GM12878 (cell line): ENCODE results near the gene RMI2. TPM values are rescaled to one million over a fixed set of nuclear protein-coding genes. Genes with fewer than 3 reads are reported as not detected.

ENCODE experiments used
- ATAC-seq: fragments of 200-7000 bp; cut with Tn5 transposase; 3 replicates; pipeline ENCODE4 v1.9.1; 2020; ENCODE audit warnings: mild to moderate bottlenecking, moderate library complexity
- BruUV-seq: library from RNA; stranded (reverse); fragments of 400-500 nt; replicated peaks from 2 replicates; lab custom pipeline; 2021; lab: Mats Ljungman, UMichigan
- CTCF ChIA-PET: fragments of 300-600 bp; sonication (Branson Sonifier 250); formaldehyde crosslinking; extraction: SDS; loops from one replicate; lab custom pipeline; 2021; ENCODE audit warnings: inconsistent platforms; lab: Yijun Ruan, JAX
- POLR2A ChIA-PET: fragments of 350-600 bp; formaldehyde crosslinking; extraction: SDS; loops from one replicate; lab custom pipeline; 2021; ENCODE audit warnings: inconsistent platforms; lab: Charles Lee
- RAD21 ChIA-PET: fragments of 300-600 bp; sonication (Branson Sonifier 250); formaldehyde crosslinking; loops from one replicate; lab custom pipeline; 2023; ENCODE audit warnings: antibody characterized with exemption; ENCODE audit not compliant: unreplicated experiment; lab: Charles Lee
- SMC1A ChIA-PET: fragments of 300-600 bp; sonication (Branson Sonifier 250); formaldehyde crosslinking; loops from one replicate; lab custom pipeline; 2023; ENCODE audit not compliant: unreplicated experiment, uncharacterized antibody; lab: Charles Lee
- DNase-seq: peaks from one replicate; pipeline ENCODE4 v3.0.0-alpha.2; 2011; ENCODE audit warnings: low read depth, low spot score
- FAIRE-seq: peaks from 3 replicates; lab custom pipeline; 2011; peaks lifted over from hg19 to GRCh38; lab: Jason Lieb, UNC
- H2AFZ ChIP-seq: 2 replicates; pipeline ENCODE4 v1.6.0; 2011; ENCODE audit warnings: low read depth, low read length, control low read depth; ENCODE audit not compliant: control insufficient read depth
- H3K27ac ChIP-seq: 2 replicates; pipeline ENCODE4 v1.5.1; 2011; ENCODE audit warnings: control low read depth; ENCODE audit not compliant: control insufficient read depth, insufficient read depth
- H3K27me3 ChIP-seq, 2 experiments: replicated peaks in 1 of 2; 2 replicates each; pipeline versions ENCODE4 v1.6.0 to v1.6.1; 2011; ENCODE audit warnings: low read length in 1 of 2; ENCODE audit not compliant: control insufficient read depth in 2 of 2, insufficient read depth in 2 of 2
- H3K36me3 ChIP-seq, 2 experiments: 2 replicates each; pipeline ENCODE4 v1.5.1; 2011; ENCODE audit warnings: low read length in 1 of 2; ENCODE audit not compliant: control insufficient read depth in 2 of 2, insufficient read depth in 2 of 2
- H3K4me1 ChIP-seq: 2 replicates; pipeline ENCODE4 v1.6.1; 2011; ENCODE audit warnings: mild to moderate bottlenecking, low read length, moderate library complexity, mixed read lengths; ENCODE audit not compliant: control insufficient read depth, insufficient read depth
- H3K4me2 ChIP-seq: 2 replicates; pipeline ENCODE4 v1.6.0; 2011; ENCODE audit warnings: control low read depth; ENCODE audit not compliant: control insufficient read depth, insufficient read depth
- H3K4me3 ChIP-seq: fragments of 200-600 bp; sonication (generic); 2 replicates; pipeline ENCODE4 v1.5.1; 2016
- H3K79me2 ChIP-seq: 2 replicates; pipeline ENCODE4 v1.6.0; 2011; ENCODE audit warnings: low read length; ENCODE audit not compliant: control insufficient read depth, insufficient read depth
- H3K9ac ChIP-seq: 2 replicates; pipeline ENCODE4 v1.8.0; 2011; ENCODE audit warnings: low read length, control low read depth, mixed read lengths; ENCODE audit not compliant: control insufficient read depth, insufficient read depth
- H3K9me3 ChIP-seq: replicated peaks from 3 replicates; pipeline ENCODE4 v1.5.1; 2011; ENCODE audit warnings: mild to moderate bottlenecking, low read length; ENCODE audit not compliant: control insufficient read depth, insufficient read depth
- H4K20me1 ChIP-seq: 2 replicates; pipeline ENCODE4 v1.6.0; 2011; ENCODE audit not compliant: control insufficient read depth, insufficient read depth
- BMI1 ChIP-seq: fragments of 450-650 bp; IDR thresholded peaks from 2 replicates; pipeline ENCODE4 v1.6.1; 2016; ENCODE audit warnings: mild to moderate bottlenecking, moderate library complexity, borderline replicate concordance
- GABPA ChIP-seq: IDR thresholded peaks from 2 replicates; pipeline ENCODE4 v1.6.1; 2014; ENCODE audit warnings: antibody characterized with exemption, low read depth, mild to moderate bottlenecking, inconsistent platforms
- HDAC2 ChIP-seq: fragments of 200-600 bp; sonication (generic); IDR thresholded peaks from 2 replicates; pipeline ENCODE4 v1.6.1; 2017
- MYB ChIP-seq: fragments of 150-350 bp; IDR thresholded peaks from 2 replicates; pipeline ENCODE4 v1.6.1; 2014; ENCODE audit warnings: mild to moderate bottlenecking, low read depth, low read length, borderline replicate concordance
- NFYB ChIP-seq: IDR thresholded peaks from 2 replicates; pipeline ENCODE4 v1.6.1; 2011; ENCODE audit warnings: low read depth, mild to moderate bottlenecking, low read length, improper control_type of control experiment, moderate library complexity; ENCODE audit not compliant: insufficient read depth
- NR2C2 ChIP-seq: IDR thresholded peaks from 2 replicates; pipeline ENCODE4 v1.6.1; 2011; ENCODE audit warnings: borderline replicate concordance, low read depth; ENCODE audit not compliant: control insufficient read depth, insufficient read length
- POLR2AphosphoS5 ChIP-seq: IDR thresholded peaks from 2 replicates; pipeline ENCODE4 v1.6.1; 2011; ENCODE audit warnings: mild to moderate bottlenecking, low read length, inconsistent platforms
- RBBP5 ChIP-seq: fragments of 200-600 bp; sonication (generic); conservative IDR thresholded peaks from 2 replicates; pipeline ENCODE4 v1.6.1; 2016
- SIN3A ChIP-seq: IDR thresholded peaks from 2 replicates; pipeline ENCODE4 v1.6.1; 2012; ENCODE audit warnings: low read depth, low read length, improper control_type of control experiment
- TCF3 ChIP-seq: IDR thresholded peaks from 2 replicates; pipeline ENCODE4 v1.6.1; 2012; ENCODE audit warnings: low read depth, mild to moderate bottlenecking, low read length, borderline replicate concordance; ENCODE audit not compliant: insufficient read depth
- YY1 ChIP-seq: IDR thresholded peaks from 2 replicates; pipeline ENCODE4 v1.6.1; 2011; ENCODE audit warnings: low read depth, mild to moderate bottlenecking, low read length
- ZNF622 ChIP-seq: fragments of 450-650 bp; IDR thresholded peaks from 2 replicates; pipeline ENCODE4 v1.6.1; 2017; ENCODE audit warnings: mild to moderate bottlenecking, inconsistent platforms
- WGBS: methylation state at CpG from one replicate; pipeline ENCODE4 v1.1.6; 2016; ENCODE audit warnings: low lambda C conversion rate; ENCODE audit not compliant: insufficient replicate concordance, insufficient coverage; ENCODE audit errors: missing lambda C conversion rate; 5-methylcytosine and 5-hydroxymethylcytosine counted together
- in situ Hi-C: fragments of 300-500 bp; cut with MboI; formaldehyde crosslinking; loops from 9 replicates; pipeline ENCODE4 v1.14.3; 2018; ENCODE audit warnings: mixed read lengths
- intact Hi-C: fragments of 100-400 bp; cut with micrococcal nuclease; formaldehyde crosslinking; loops from one replicate; pipeline ENCODE4 v1.14.2; 2022; ENCODE audit not compliant: unreplicated experiment
- polyA plus RNA-seq, 11 experiments: library from polyadenylated mRNA; depleted of rRNA in 4 of 11; unstranded in 6 of 11; stranded (reverse) in 5 of 11; fragments of >200 nt; fragmentation: Nextera tagmentation in 4 of 11; fragmentation: Illumina TruSeq in 1 of 11; extraction: Ambion mirVana in 4 of 11; extraction: Trizol in 1 of 11; gene quantifications; 1 replicate in 1 of 11; 2 replicates in 10 of 11; pipeline versions ENCODE4 v1.2.1 to v1.2.3, GENCODE V29; 2011 to 2016; ENCODE audit warnings: inconsistent platforms in 2 of 11, missing spikeins in 2 of 11, low read depth in 1 of 11
- total RNA-seq, 4 experiments: library from RNA; depleted of rRNA in 3 of 4; stranded (reverse); fragments of >200 nt in 3 of 4; fragmentation: Illumina TruSeq in 1 of 4; extraction: Trizol in 1 of 4; gene quantifications; 2 replicates each; pipeline versions ENCODE4 v1.2.1 to v1.2.3, GENCODE V29; 2013 to 2021
- TF ChIP-seq, protein P1 (sequence below): IDR thresholded peaks from 2 replicates; pipeline ENCODE4 v1.6.1; 2012; ENCODE audit warnings: improper control_type of control experiment, low read depth, low read length; ENCODE audit not compliant: insufficient replicate concordance
- TF ChIP-seq, protein P2 (sequence below): IDR thresholded peaks from 2 replicates; pipeline ENCODE4 v1.6.1; 2011; ENCODE audit warnings: low read depth, mild to moderate bottlenecking, low read length, moderate library complexity, borderline replicate concordance; ENCODE audit errors: extremely low read depth
- TF ChIP-seq, protein P3 (sequence below): IDR thresholded peaks from 2 replicates; pipeline ENCODE4 v1.6.1; 2011; ENCODE audit warnings: borderline replicate concordance, low read depth, mild to moderate bottlenecking, moderate library complexity, low read length; ENCODE audit not compliant: insufficient read depth, poor library complexity, severe bottlenecking
- TF ChIP-seq, protein P4 (sequence below): fragments of 150-350 bp; IDR thresholded peaks from 2 replicates; pipeline ENCODE4 v1.6.1; 2014; ENCODE audit warnings: mild to moderate bottlenecking, low read depth, low read length

RMI2 gene
- total and polyA plus RNA-seq, 10 of the 15 experiments (the other 5 are each of a cell fraction or from before 2014, with no cell fraction given) = 9.6 to 68.8 (median 32.1) TPM

DNA sequence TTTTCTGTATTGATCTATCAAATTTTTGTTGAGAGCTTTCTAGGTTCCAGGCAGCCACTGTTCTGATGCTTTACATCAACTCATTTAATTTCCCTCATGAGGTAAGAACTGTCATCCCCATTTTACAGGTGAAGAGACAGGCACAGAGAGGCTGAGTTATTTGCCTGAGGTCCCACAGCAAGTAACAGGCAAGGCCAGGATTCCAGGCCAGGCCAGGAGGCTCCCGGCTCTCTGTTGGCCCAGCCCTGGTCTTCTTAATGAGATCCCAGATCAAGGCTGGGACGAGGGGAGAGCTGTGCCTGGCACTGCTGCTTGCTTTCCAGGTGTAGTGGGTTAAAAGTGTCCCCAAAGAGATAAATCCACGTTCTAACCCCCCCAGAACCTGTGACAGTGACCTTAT is 22.4 kb upstream of the RMI2 start:
- ChIA-PET POLR2A (interaction anchor here (0.7 kb wide), 1 partner anchor 12 kb away, joined by 3 read pairs; no protein-coding TSS in a partner anchor), CTCF (no interaction called here), RAD21 (interaction anchor here (0.7 kb wide), 1 partner anchor 11 kb away, joined by 3 read pairs; no protein-coding TSS in a partner anchor), SMC1A (interaction anchor here (2.5 kb wide), 1 partner anchor 9 kb away, joined by 6 read pairs; no protein-coding TSS in a partner anchor)
- Histone ChIP-seq H3K4me2 (no peak overlapping the region), H3K27ac (no peak overlapping the region), H2AFZ (no peak overlapping the region), H4K20me1 (no peaks in the 10 kb centered on the region), H3K9ac (no peak overlapping the region), H3K79me2 (no peaks in the 10 kb centered on the region; the same call in 1 of the 2 replicates), H3K4me1 (peaks cover 31% of the 10 kb centered on the region), H3K9me3 (peaks cover 1% of the 10 kb centered on the region; the same call in 2 of the 3 replicates), H3K4me3 (no peak overlapping the region), H3K27me3 (no peaks in the 10 kb centered on the region), H3K36me3 (no peaks in the 10 kb centered on the region)
- no peak for ATAC-seq
- no TSS peak for BruUV-seq
- 64% methylated on average over 3 of the region's 3 CpGs for WGBS
- in situ Hi-C loops (no loop called here), intact Hi-C loops (no loop called here)
- FAIRE-seq = no peak
- DNase-seq = no peak
- TF ChIP-seq GABPA = no peak
- no peak for TF ChIP-seq SIN3A
- TF ChIP-seq HDAC2 = no peak
- TF ChIP-seq TCF3 = no peak
- no peak for TF ChIP-seq BMI1
- no peak for TF ChIP-seq MYB
- no peak for TF ChIP-seq YY1
- TF ChIP-seq POLR2AphosphoS5 = no peak
- no peak for TF ChIP-seq NR2C2
- no peak for TF ChIP-seq NFYB
- TF ChIP-seq, protein P1, sequence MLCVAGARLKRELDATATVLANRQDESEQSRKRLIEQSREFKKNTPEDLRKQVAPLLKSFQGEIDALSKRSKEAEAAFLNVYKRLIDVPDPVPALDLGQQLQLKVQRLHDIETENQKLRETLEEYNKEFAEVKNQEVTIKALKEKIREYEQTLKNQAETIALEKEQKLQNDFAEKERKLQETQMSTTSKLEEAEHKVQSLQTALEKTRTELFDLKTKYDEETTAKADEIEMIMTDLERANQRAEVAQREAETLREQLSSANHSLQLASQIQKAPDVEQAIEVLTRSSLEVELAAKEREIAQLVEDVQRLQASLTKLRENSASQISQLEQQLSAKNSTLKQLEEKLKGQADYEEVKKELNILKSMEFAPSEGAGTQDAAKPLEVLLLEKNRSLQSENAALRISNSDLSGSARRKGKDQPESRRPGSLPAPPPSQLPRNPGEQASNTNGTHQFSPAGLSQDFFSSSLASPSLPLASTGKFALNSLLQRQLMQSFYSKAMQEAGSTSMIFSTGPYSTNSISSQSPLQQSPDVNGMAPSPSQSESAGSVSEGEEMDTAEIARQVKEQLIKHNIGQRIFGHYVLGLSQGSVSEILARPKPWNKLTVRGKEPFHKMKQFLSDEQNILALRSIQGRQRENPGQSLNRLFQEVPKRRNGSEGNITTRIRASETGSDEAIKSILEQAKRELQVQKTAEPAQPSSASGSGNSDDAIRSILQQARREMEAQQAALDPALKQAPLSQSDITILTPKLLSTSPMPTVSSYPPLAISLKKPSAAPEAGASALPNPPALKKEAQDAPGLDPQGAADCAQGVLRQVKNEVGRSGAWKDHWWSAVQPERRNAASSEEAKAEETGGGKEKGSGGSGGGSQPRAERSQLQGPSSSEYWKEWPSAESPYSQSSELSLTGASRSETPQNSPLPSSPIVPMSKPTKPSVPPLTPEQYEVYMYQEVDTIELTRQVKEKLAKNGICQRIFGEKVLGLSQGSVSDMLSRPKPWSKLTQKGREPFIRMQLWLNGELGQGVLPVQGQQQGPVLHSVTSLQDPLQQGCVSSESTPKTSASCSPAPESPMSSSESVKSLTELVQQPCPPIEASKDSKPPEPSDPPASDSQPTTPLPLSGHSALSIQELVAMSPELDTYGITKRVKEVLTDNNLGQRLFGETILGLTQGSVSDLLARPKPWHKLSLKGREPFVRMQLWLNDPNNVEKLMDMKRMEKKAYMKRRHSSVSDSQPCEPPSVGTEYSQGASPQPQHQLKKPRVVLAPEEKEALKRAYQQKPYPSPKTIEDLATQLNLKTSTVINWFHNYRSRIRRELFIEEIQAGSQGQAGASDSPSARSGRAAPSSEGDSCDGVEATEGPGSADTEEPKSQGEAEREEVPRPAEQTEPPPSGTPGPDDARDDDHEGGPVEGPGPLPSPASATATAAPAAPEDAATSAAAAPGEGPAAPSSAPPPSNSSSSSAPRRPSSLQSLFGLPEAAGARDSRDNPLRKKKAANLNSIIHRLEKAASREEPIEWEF = no peak
- no peak for TF ChIP-seq ZNF622
- TF ChIP-seq, protein P2, sequence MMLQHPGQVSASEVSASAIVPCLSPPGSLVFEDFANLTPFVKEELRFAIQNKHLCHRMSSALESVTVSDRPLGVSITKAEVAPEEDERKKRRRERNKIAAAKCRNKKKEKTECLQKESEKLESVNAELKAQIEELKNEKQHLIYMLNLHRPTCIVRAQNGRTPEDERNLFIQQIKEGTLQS = no peak
- TF ChIP-seq, protein P3, sequence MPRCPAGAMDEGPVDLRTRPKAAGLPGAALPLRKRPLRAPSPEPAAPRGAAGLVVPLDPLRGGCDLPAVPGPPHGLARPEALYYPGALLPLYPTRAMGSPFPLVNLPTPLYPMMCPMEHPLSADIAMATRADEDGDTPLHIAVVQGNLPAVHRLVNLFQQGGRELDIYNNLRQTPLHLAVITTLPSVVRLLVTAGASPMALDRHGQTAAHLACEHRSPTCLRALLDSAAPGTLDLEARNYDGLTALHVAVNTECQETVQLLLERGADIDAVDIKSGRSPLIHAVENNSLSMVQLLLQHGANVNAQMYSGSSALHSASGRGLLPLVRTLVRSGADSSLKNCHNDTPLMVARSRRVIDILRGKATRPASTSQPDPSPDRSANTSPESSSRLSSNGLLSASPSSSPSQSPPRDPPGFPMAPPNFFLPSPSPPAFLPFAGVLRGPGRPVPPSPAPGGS = no peak
- TF ChIP-seq, protein P4, sequence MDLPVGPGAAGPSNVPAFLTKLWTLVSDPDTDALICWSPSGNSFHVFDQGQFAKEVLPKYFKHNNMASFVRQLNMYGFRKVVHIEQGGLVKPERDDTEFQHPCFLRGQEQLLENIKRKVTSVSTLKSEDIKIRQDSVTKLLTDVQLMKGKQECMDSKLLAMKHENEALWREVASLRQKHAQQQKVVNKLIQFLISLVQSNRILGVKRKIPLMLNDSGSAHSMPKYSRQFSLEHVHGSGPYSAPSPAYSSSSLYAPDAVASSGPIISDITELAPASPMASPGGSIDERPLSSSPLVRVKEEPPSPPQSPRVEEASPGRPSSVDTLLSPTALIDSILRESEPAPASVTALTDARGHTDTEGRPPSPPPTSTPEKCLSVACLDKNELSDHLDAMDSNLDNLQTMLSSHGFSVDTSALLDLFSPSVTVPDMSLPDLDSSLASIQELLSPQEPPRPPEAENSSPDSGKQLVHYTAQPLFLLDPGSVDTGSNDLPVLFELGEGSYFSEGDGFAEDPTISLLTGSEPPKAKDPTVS = no peak
- TF ChIP-seq RBBP5 = no peak
